ENCODE measurements around the gene YLPM1.

The YLPM1 gene

DNA sequence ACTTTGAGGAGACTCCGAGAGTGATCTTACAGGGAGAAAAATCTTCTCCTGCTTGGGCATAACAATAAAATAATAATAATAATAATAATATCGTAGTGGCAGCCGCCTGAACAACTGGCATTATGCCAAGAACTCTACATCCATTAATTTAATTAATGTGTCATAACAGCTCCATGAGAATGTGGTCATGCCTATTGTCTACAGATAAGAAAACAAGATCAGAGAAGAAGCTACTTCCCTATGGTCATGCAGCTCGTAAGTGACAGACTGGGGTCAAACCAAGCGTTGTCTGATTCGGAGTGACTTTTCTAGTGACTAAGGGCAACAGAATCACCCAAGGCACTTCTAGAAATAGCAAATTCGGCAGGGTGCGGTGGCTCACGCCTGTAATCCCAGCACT, 101.1 kb downstream of the YLPM1 start:
- TF ChIP-seq, protein P1, sequence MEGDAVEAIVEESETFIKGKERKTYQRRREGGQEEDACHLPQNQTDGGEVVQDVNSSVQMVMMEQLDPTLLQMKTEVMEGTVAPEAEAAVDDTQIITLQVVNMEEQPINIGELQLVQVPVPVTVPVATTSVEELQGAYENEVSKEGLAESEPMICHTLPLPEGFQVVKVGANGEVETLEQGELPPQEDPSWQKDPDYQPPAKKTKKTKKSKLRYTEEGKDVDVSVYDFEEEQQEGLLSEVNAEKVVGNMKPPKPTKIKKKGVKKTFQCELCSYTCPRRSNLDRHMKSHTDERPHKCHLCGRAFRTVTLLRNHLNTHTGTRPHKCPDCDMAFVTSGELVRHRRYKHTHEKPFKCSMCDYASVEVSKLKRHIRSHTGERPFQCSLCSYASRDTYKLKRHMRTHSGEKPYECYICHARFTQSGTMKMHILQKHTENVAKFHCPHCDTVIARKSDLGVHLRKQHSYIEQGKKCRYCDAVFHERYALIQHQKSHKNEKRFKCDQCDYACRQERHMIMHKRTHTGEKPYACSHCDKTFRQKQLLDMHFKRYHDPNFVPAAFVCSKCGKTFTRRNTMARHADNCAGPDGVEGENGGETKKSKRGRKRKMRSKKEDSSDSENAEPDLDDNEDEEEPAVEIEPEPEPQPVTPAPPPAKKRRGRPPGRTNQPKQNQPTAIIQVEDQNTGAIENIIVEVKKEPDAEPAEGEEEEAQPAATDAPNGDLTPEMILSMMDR (IDR thresholded peaks at IDR 0.05; ENCODE audit: unreplicated experiment in 3 of 3), result no peak
- Mint-ChIP-seq H3K27me3 (ENCODE audit: low read depth) (peaks cover 12% of the 10 kb centered on the region), H3K27ac (no peak overlapping the region), H3K36me3 (ENCODE audit: low read depth) (no peaks in the 10 kb centered on the region), H3K4me3 (no peak overlapping the region), H3K4me1 (no peaks in the 10 kb centered on the region), H3K9me3 (no peaks in the 10 kb centered on the region)

DNA sequence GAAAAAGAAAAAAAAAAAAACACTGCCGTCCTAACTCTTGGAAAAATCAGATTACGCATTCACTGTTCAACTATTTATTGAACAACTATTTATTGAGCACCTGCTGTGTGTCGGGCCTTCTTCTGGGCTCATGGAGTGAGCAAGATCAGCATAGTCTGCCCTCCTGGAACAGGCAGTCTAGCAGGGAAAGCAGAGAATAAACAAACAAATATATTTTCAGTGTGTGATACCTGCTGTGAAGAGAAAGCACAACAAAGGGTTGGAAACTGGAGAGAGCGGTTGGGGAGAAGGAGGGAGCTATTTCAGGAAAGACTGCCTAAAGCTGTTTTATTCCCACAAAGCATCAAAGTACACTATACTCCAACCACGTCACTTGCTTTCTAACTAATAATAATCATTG, 102.0 kb downstream of the YLPM1 start:
- Mint-ChIP-seq H3K27ac (no peak overlapping the region), H3K9me3 (no peaks in the 10 kb centered on the region), H3K36me3 (ENCODE audit: low read depth) (no peaks in the 10 kb centered on the region), H3K4me3 (no peak overlapping the region), H3K4me1 (no peaks in the 10 kb centered on the region), H3K27me3 (ENCODE audit: low read depth) (peaks cover 12% of the 10 kb centered on the region)
- TF ChIP-seq, protein P1 (IDR thresholded peaks at IDR 0.05; ENCODE audit: unreplicated experiment in 3 of 3), result no peak

DNA sequence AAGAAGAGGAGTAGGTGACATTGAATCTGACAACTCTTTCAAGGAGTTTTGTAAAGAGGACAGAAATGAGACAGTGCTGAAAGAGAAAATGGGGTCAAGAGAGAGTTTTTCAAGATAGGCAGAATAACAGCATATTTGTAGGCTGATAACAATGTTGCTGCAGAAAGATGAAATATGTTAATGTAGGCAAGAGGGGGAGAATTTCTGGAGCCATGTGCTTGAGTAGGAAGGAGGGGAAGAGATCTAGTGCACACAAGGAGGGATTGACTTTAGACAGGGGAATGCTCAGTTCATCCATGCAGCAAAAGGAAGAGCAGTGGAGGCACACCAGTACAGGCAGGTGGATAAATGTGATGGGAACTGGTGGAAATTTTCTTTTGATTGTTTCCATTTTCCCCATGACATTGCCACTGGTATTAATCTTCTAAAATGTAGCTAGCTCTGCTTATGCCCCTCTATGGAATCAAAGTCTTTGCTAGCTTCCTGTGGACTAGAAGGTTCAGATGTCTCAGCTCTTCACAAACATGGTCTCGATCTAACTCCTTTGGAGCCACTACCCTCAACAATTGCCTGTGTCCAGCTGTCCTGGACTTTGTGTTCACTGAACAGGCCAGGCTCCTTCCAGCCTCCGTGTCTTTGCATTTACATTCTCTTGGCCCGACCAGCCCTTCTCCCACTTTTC, 103.7 kb downstream of the YLPM1 start:
- Mint-ChIP-seq H3K4me3 (no peak overlapping the region), H3K27ac (no peak overlapping the region), H3K27me3 (ENCODE audit: low read depth) (peaks cover 8% of the 10 kb centered on the region)

DNA sequence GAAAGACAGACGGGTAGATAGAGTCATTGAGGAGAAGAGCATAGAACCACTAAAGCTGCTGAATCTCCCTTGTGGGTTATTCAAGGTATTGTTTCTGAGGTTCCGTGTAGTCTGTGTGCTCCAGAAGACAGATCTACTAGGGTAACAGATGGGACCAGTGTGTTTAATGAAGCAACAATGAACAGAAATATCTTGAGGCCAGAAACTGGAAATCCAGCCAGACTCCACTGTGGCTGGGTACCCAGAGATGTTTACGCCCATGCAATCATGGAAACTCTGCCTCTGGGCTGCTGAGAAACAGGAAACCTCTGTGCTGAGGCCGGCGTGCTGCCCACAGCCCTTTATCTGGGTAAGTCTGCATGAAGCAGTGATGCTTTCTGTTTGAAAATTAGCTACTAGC, 104.6 kb downstream of the YLPM1 start:
- Mint-ChIP-seq H3K36me3 (ENCODE audit: low read depth) (no peaks in the 10 kb centered on the region), H3K4me1 (no peaks in the 10 kb centered on the region), H3K9me3 (no peaks in the 10 kb centered on the region), H3K4me3 (no peak overlapping the region), H3K27me3 (ENCODE audit: low read depth) (peaks cover 4% of the 10 kb centered on the region), H3K27ac (no peak overlapping the region)
- TF ChIP-seq, protein P1 (IDR thresholded peaks at IDR 0.05; ENCODE audit: unreplicated experiment in 3 of 3), result no peak

More for the DNA sequence above, 103.7 kb downstream of the YLPM1 start:
- no peaks in the 10 kb centered on the region for H3K36me3 Mint-ChIP-seq (ENCODE audit: low read depth)
- TF ChIP-seq, protein P1 (IDR thresholded peaks at IDR 0.05; ENCODE audit: unreplicated experiment in 3 of 3), result no peak
- H3K9me3 Mint-ChIP-seq, result no peaks in the 10 kb centered on the region
- no peaks in the 10 kb centered on the region for H3K4me1 Mint-ChIP-seq

DNA sequence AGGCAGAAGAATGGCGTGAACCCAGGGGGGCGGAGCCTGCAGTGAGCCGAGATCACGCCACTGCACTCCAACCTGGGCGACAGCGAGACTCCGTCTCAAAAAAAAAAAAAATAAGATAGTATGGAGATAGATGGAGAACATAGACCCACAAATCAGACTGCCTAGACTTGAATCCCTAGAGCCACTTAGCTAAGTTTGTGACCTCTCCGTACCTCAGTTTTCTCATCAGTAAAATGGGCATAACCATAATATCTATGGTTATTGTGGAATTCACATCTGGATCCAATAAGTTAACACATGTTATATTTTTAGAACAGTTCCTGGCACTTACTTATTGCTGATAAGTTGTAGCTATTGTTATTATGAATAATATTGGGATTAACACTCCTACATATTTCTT, 105.6 kb downstream of the YLPM1 start:
- no peaks in the 10 kb centered on the region for H3K36me3 Mint-ChIP-seq (ENCODE audit: low read depth)
- no peaks in the 10 kb centered on the region for H3K4me1 Mint-ChIP-seq
- no peak overlapping the region for H3K27ac Mint-ChIP-seq
- peaks cover 4% of the 10 kb centered on the region for H3K27me3 Mint-ChIP-seq (ENCODE audit: low read depth)
- TF ChIP-seq, protein P1 (IDR thresholded peaks at IDR 0.05; ENCODE audit: unreplicated experiment in 3 of 3), result no peak
- H3K4me3 Mint-ChIP-seq, result no peak overlapping the region
- H3K9me3 Mint-ChIP-seq, result no peaks in the 10 kb centered on the region

DNA sequence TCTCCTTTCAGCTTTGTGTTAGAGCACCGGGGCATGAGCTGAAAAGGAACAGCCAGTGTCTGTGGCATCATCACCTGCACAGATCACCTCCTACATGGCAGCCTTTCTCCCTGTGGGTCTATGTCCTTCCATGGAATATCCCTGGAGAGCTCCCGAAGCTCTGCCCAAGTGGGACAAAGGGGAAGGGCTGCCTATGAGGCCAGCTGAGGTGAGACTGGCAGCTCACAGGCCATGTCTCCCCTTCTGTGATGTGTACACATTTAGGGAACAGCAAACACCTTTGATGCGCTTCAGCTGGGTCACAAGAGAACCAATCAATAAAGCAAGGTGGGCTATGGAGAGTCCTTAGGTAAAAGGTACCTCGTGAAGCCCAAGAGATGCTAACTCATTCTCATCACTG, 108.7 kb downstream of the YLPM1 start:
- Mint-ChIP-seq H3K4me1 (no peaks in the 10 kb centered on the region), H3K27me3 (ENCODE audit: low read depth) (no peaks in the 10 kb centered on the region), H3K9me3 (no peaks in the 10 kb centered on the region), H3K36me3 (ENCODE audit: low read depth) (no peaks in the 10 kb centered on the region), H3K27ac (no peak overlapping the region), H3K4me3 (no peak overlapping the region)
- TF ChIP-seq, protein P1 (IDR thresholded peaks at IDR 0.05; ENCODE audit: unreplicated experiment in 3 of 3), result no peak
